GM23338 (cell line): Measurements from ENCODE around the gene ZBED5. TPM values are rescaled to one million over a fixed set of nuclear protein-coding genes. Genes with fewer than 3 reads are reported as not detected.
"Not testable (repeated sequence)": the region's sequence is repeated elsewhere in the genome, so short reads cannot be mapped to it uniquely, and the experiment has no call there.

Source experiments
- ATAC-seq: fragments of 200-7000 bp; cut with Tn5 transposase; 3 replicates; pipeline ENCODE4 v1.9.1; 2020
- DNase-seq: peaks from one replicate; pipeline ENCODE4 v3.0.0-alpha.2; 2015; ENCODE audit warnings: low spot score
- H2AFZ ChIP-seq: fragments of 200-600 bp; sonication (generic); 2 replicates; pipeline ENCODE4 v1.8.0; 2016; ENCODE audit warnings: antibody characterized with exemption, mild to moderate bottlenecking, moderate library complexity
- H3F3A ChIP-seq: fragments of 200-600 bp; sonication (generic); replicated peaks from 2 replicates; pipeline ENCODE4 v1.8.0; 2017; ENCODE audit warnings: antibody characterized with exemption, mixed run types, low read depth
- H3K27ac ChIP-seq: fragments of 200-600 bp; sonication (generic); 2 replicates; pipeline ENCODE4 v1.6.1; 2016; ENCODE audit warnings: low read depth
- H3K27me3 ChIP-seq: fragments of 200-600 bp; sonication (generic); 2 replicates; pipeline ENCODE4 v1.8.0; 2016; ENCODE audit warnings: mild to moderate bottlenecking, mixed run types, moderate library complexity; ENCODE audit not compliant: insufficient read depth
- H3K36me3 ChIP-seq: fragments of 200-600 bp; sonication (generic); 2 replicates; pipeline ENCODE4 v1.8.0; 2016; ENCODE audit warnings: mild to moderate bottlenecking; ENCODE audit not compliant: insufficient read depth
- H3K4me1 ChIP-seq: fragments of 200-600 bp; sonication (generic); 2 replicates; pipeline ENCODE4 v1.8.0; 2016; ENCODE audit warnings: mild to moderate bottlenecking, moderate library complexity; ENCODE audit not compliant: insufficient read depth
- H3K4me2 ChIP-seq: fragments of 200-600 bp; sonication (generic); 2 replicates; pipeline ENCODE4 v1.7.1; 2017; ENCODE audit warnings: mixed run types
- H3K4me3 ChIP-seq: fragments of 200-600 bp; sonication (generic); 2 replicates; pipeline ENCODE4 v1.6.1; 2016; ENCODE audit warnings: mixed run types
- H3K79me2 ChIP-seq: fragments of 200-600 bp; sonication (generic); replicated peaks from 2 replicates; pipeline ENCODE4 v1.8.0; 2017; ENCODE audit warnings: mild to moderate bottlenecking; ENCODE audit not compliant: insufficient read depth
- H3K9me2 ChIP-seq: fragments of 200-600 bp; sonication (generic); 2 replicates; pipeline ENCODE4 v1.8.0; 2017; ENCODE audit not compliant: insufficient read depth
- H4K20me1 ChIP-seq: fragments of 200-600 bp; sonication (generic); replicated peaks from 2 replicates; pipeline ENCODE4 v1.8.0; 2017; ENCODE audit warnings: mild to moderate bottlenecking; ENCODE audit not compliant: insufficient read depth
- H3K27ac Mint-ChIP-seq: 2 replicates; pipeline ENCODE4 v1.8.0; 2020; ENCODE audit warnings: inconsistent platforms, mild to moderate bottlenecking, moderate library complexity, mixed read lengths
- H3K27me3 Mint-ChIP-seq: 3 replicates; pipeline ENCODE4 v1.8.0; 2022; ENCODE audit warnings: low read depth, mild to moderate bottlenecking, moderate library complexity, mixed read lengths, inconsistent platforms; ENCODE audit not compliant: insufficient read depth, poor library complexity
- H3K36me3 Mint-ChIP-seq: 3 replicates; pipeline ENCODE4 v1.8.0; 2021; ENCODE audit warnings: low read depth, mild to moderate bottlenecking, inconsistent platforms, moderate library complexity, mixed read lengths
- H3K4me1 Mint-ChIP-seq: 3 replicates; pipeline ENCODE4 v1.8.0; 2020; ENCODE audit warnings: mild to moderate bottlenecking, inconsistent platforms, mixed read lengths
- H3K4me3 Mint-ChIP-seq: 3 replicates; pipeline ENCODE4 v1.8.0; 2021; ENCODE audit warnings: moderate library complexity, mild to moderate bottlenecking, inconsistent platforms, mixed read lengths
- H3K9me3 Mint-ChIP-seq: 3 replicates; pipeline ENCODE4 v1.8.0; 2020; ENCODE audit warnings: moderate library complexity, mild to moderate bottlenecking, inconsistent platforms, mixed read lengths
- CREB1 ChIP-seq: fragments of 250-450 bp; sonication (Bioruptor Pico); IDR thresholded peaks from 2 replicates; pipeline ENCODE4 v1.5.0; 2020; ENCODE audit warnings: low read depth, mild to moderate bottlenecking, moderate library complexity
- CTCF ChIP-seq, 2 experiments: fragments of 200-600 bp in 1 of 2; sonication (generic) in 1 of 2; conservative IDR thresholded peaks; 2 replicates each; pipeline versions ENCODE4 v1.5.1 to v1.6.1; 2016 to 2017; ENCODE audit warnings: antibody characterized with exemption in 2 of 2, low read depth in 2 of 2, mild to moderate bottlenecking in 2 of 2, moderate library complexity in 1 of 2
- ETS1 ChIP-seq: IDR thresholded peaks from 2 replicates; pipeline ENCODE4 v1.6.1; 2016; ENCODE audit warnings: antibody characterized with exemption
- EZH2 ChIP-seq: fragments of 200-600 bp; sonication (generic); IDR thresholded peaks from one replicate; pipeline ENCODE4 v1.8.0; 2017; ENCODE audit warnings: antibody characterized with exemption, mild to moderate bottlenecking, low read depth; ENCODE audit not compliant: unreplicated experiment
- EZH2phosphoT487 ChIP-seq: fragments of 200-600 bp; sonication (generic); IDR thresholded peaks from one replicate; pipeline ENCODE4 v1.8.1; 2018; ENCODE audit warnings: antibody characterized with exemption; ENCODE audit not compliant: unreplicated experiment
- JUNB ChIP-seq: IDR thresholded peaks from one replicate; pipeline ENCODE4 v1.6.1; 2016; ENCODE audit warnings: antibody characterized with exemption; ENCODE audit not compliant: unreplicated experiment
- NANOG ChIP-seq: IDR thresholded peaks from 2 replicates; pipeline ENCODE4 v1.6.1; 2016; ENCODE audit warnings: antibody characterized with exemption, borderline replicate concordance
- STAT1 ChIP-seq: IDR thresholded peaks from one replicate; pipeline ENCODE4 v1.6.1; 2016; ENCODE audit warnings: antibody characterized with exemption; ENCODE audit not compliant: unreplicated experiment
- ZNF114 ChIP-seq: fragments of 250-450 bp; sonication (Bioruptor Pico); IDR thresholded peaks from 2 replicates; pipeline ENCODE4 v1.5.0; 2020; ENCODE audit warnings: mild to moderate bottlenecking, moderate library complexity
- ZNF331 ChIP-seq: fragments of 250-450 bp; sonication (Bioruptor Pico); IDR thresholded peaks from 2 replicates; pipeline ENCODE4 v1.5.0; 2020; ENCODE audit warnings: low read depth, mild to moderate bottlenecking, moderate library complexity
- ZNF462 ChIP-seq: fragments of 250-450 bp; sonication (Bioruptor Pico); IDR thresholded peaks from 2 replicates; pipeline ENCODE4 v1.5.0; 2020; ENCODE audit warnings: mild to moderate bottlenecking, moderate library complexity
- polyA plus RNA-seq: library from polyadenylated mRNA; unstranded; fragments of >200 nt; fragmentation: Nextera tagmentation; extraction: Ambion mirVana; gene quantifications from 2 replicates; pipeline ENCODE4 v1.2.1, GENCODE V29; 2016
- total RNA-seq: library from RNA; depleted of rRNA; stranded (reverse); fragments of >200 nt; shearing (Covaris generic); gene quantifications from 2 replicates; pipeline ENCODE4 v1.2.3, GENCODE V29; 2014

ZBED5 gene
- total and polyA plus RNA-seq, 2 experiments from 2014 or later = 54.1 to 56.3 TPM

- H3K27ac ChIP-seq, ATAC-seq: not testable (repeated sequence)
Measured at GRCh38 chr11:10836884-10837283, 21.0 kb downstream of the ZBED5 start.

GRCh38 chr11:10829139-10829538 lies 28.7 kb downstream of the ZBED5 start:
- no peak for ATAC-seq
- Histone ChIP-seq H3K4me1 (no peaks in the 10 kb centered on the region), H3K36me3 (no peaks in the 10 kb centered on the region), H4K20me1 (no peaks in the 10 kb centered on the region), H3K4me2 (no peak overlapping the region), H3F3A (no peaks in the 10 kb centered on the region), H3K9me2 (no peaks in the 10 kb centered on the region; the same call in 1 of the 2 replicates), H3K27ac (no peak overlapping the region), H3K79me2 (no peaks in the 10 kb centered on the region), H2AFZ (no peak overlapping the region), H3K27me3 (no peaks in the 10 kb centered on the region), H3K4me3 (no peak overlapping the region)
- DNase-seq = no peak
- H3K27me3 Mint-ChIP-seq = peaks cover 2% of the 10 kb centered on the region
- H3K9me3 Mint-ChIP-seq = no peaks in the 10 kb centered on the region; the same call in 2 of the 3 replicates
- no peak overlapping the region for H3K4me3 Mint-ChIP-seq
- H3K27ac Mint-ChIP-seq = no peak overlapping the region
- H3K36me3 Mint-ChIP-seq = no peaks in the 10 kb centered on the region
- no peaks in the 10 kb centered on the region for H3K4me1 Mint-ChIP-seq
- TF ChIP-seq ETS1 (no peak), JUNB (no peak), ZNF114 (CRISPR knock-in tag) (no peak), ZNF462 (CRISPR knock-in tag) (no peak), ZNF331 (CRISPR knock-in tag) (no peak), EZH2 (no peak), CTCF (conservative IDR thresholded peaks at IDR 0.05; ENCODE audit: low read depth in 2 of 2) (no peak), EZH2phosphoT487 (no peak), CREB1 (CRISPR knock-in tag) (no peak), STAT1 (no peak), NANOG (no peak)

More at GRCh38 chr11:10836884-10837283, 21.0 kb downstream of the ZBED5 start:
- not testable (repeated sequence) for H3F3A ChIP-seq, H2AFZ ChIP-seq, DNase-seq, H3K27me3 Mint-ChIP-seq, H3K4me3 ChIP-seq, H4K20me1 ChIP-seq, H3K9me2 ChIP-seq, H3K4me1 Mint-ChIP-seq, H3K4me1 ChIP-seq, H3K4me3 Mint-ChIP-seq, H3K4me2 ChIP-seq, H3K27ac Mint-ChIP-seq, H3K9me3 Mint-ChIP-seq, H3K36me3 Mint-ChIP-seq, H3K27me3 ChIP-seq, H3K79me2 ChIP-seq, H3K36me3 ChIP-seq
